Lower leg skin (tissue), 4 donors: ENCODE results near the gene CEP85. TPM values are rescaled to one million over a fixed set of nuclear protein-coding genes. Genes with fewer than 3 reads are reported as not detected.

ENCODE experiments used
- DNase-seq, 2 donors: peaks; one replicate each; pipeline ENCODE4 v3.0.0-alpha.2; 2019; ENCODE audit warnings: low spot score in 2 of 2
- H3K4me3 ChIP-seq: fragments of 200-600 bp; sonication (generic); 2 replicates; pipeline ENCODE4 v1.5.1; 2017; ENCODE audit warnings: mild to moderate bottlenecking, low read depth; ENCODE audit not compliant: poor library complexity, severe bottlenecking
- POLR2A ChIP-seq, 2 donors: fragments of 450-650 bp; IDR thresholded peaks; one replicate each; pipeline ENCODE4 v1.6.1; 2016 to 2017; ENCODE audit warnings: antibody characterized with exemption in 2 of 2, mild to moderate bottlenecking in 1 of 2, moderate library complexity in 1 of 2
- WGBS, 2 donors: methylation state at CpG; one replicate each; pipeline ENCODE4 v1.1.5; 2018; 5-methylcytosine and 5-hydroxymethylcytosine counted together
- intact Hi-C: fragments of 100-400 bp; cut with DNase I; formaldehyde crosslinking; loops from one replicate; pipeline ENCODE4 v1.15.0; 2023; ENCODE audit warnings: low total_unique reads
- total RNA-seq, 4 donors: library from RNA; depleted of rRNA; stranded (reverse); fragments of >200 nt; gene quantifications; one replicate each; pipeline ENCODE4 v1.1.0, GENCODE V29; 2016
- TF ChIP-seq, protein P1 (sequence below), 3 donors: fragments of 450-650 bp; IDR thresholded peaks; one replicate each; pipeline ENCODE4 v1.5.1; 2016; ENCODE audit warnings: antibody characterized with exemption in 3 of 3, mild to moderate bottlenecking in 3 of 3, moderate library complexity in 2 of 3

CEP85 gene
- total RNA-seq, 4 donors from 2014 or later: 13.0 to 17.2 (median 14.1) TPM

DNA sequence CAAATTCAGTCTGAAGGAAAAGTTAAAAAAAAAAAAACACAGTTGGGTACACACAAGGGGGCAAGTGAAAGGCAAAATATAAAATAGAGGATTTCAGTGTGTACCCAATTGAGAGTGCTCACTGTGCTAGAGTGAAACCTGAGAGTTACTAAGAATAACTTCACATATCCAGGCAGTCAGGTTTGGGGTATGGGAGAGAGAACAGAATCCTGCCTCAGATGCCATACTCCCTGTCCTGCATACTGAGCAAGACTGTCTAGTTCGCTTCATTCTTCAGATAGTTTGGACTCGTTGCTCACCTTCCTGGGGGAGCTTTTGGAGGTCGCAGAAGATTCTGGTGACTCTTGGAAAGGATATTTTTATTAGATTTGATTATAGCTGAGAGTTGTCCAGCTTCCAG lies 20.4 kb downstream of the CEP85 start:
- DNase-seq: no peak
- no peak overlapping the region for H3K4me3 ChIP-seq
- intact Hi-C loops: loop anchor here (10.0 kb wide), 1 partner anchor 210 kb away; the partner anchor contains the start of gene SLC30A2
- 91 to 98% methylated on average over 3 of the region's 3 CpGs for WGBS, 2 donors
- TF ChIP-seq, protein P1, sequence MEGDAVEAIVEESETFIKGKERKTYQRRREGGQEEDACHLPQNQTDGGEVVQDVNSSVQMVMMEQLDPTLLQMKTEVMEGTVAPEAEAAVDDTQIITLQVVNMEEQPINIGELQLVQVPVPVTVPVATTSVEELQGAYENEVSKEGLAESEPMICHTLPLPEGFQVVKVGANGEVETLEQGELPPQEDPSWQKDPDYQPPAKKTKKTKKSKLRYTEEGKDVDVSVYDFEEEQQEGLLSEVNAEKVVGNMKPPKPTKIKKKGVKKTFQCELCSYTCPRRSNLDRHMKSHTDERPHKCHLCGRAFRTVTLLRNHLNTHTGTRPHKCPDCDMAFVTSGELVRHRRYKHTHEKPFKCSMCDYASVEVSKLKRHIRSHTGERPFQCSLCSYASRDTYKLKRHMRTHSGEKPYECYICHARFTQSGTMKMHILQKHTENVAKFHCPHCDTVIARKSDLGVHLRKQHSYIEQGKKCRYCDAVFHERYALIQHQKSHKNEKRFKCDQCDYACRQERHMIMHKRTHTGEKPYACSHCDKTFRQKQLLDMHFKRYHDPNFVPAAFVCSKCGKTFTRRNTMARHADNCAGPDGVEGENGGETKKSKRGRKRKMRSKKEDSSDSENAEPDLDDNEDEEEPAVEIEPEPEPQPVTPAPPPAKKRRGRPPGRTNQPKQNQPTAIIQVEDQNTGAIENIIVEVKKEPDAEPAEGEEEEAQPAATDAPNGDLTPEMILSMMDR (IDR thresholded peaks at IDR 0.05): no peak
- TF ChIP-seq POLR2A (IDR thresholded peaks at IDR 0.05): no peak

DNA sequence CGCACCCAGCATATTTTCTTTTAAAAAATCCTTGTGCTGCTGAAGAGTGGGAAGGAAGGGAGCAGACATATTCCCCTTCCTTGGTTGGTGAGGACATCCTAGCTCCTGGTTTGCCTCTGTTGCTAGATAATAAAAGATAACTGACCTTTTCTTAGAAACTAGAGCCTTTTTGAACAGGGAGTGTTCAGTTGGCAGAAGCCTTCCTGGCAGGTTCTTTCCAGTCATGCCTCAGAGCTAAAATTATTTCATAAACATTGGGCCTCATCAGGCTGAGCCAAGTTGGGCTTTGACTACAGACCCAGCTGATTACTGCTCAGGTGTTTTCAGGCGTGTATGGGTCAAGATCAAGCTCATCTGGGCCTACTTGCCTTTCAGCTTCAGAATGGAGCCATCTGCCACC lies 23.2 kb downstream of the CEP85 start:
- intact Hi-C loops: loop anchor here (10.0 kb wide), 1 partner anchor 212 kb away; the partner anchor contains the start of gene SLC30A2
- TF ChIP-seq, protein P1 (IDR thresholded peaks at IDR 0.05): no peak

DNA sequence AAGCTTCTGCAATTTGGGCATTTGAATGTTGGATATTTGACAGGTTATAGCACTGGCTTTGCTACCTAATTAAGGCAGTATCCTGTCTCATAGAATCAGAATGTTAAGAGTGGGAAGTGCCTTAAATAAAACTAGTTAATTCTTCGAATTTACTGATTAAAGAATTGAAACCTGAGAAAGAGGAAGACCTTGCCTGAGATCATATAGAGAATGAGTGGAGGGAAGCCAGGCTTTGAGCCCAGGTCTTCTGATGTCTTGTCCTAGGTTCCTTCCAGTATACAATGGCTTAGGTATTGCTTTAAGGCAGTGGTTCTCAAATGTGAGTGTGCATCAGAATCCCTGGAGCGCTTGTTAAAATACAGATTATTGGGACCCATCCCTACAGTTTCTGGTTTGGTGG lies 25.0 kb downstream of the CEP85 start:
- WGBS, 2 donors: 85 to 90% methylated on average over 2 of the region's 2 CpGs
- TF ChIP-seq, protein P1 (IDR thresholded peaks at IDR 0.05): no peak
- TF ChIP-seq POLR2A (IDR thresholded peaks at IDR 0.05): no peak
- no peak overlapping the region for H3K4me3 ChIP-seq
- no peak for DNase-seq
- intact Hi-C loops: loop anchor here (10.0 kb wide), 1 partner anchor 214 kb away; the partner anchor contains the start of gene SLC30A2

More for the DNA sequence above, 23.2 kb downstream of the CEP85 start:
- H3K4me3 ChIP-seq: no peak overlapping the region
- WGBS, 2 donors: 76 to 87% methylated on average over 2 of the region's 2 CpGs
- DNase-seq: no peak

DNA sequence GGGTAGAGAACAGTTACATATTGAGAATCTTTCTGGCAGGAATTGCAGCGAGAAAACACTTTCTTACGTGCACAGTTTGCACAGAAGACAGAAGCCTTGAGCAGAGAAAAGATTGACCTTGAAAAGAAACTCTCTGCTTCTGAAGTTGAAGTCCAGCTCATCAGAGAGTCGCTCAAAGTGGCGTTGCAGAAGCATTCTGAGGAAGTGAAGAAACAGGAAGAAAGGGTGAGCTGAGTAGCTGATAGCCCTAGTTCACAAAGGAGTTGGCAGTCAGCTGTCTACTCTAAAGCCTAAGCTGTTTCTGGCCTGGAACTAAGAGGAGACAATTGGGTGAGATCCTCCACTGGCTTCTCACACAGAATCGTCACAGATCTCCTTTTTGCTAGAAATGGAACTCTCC lies 25.6 kb downstream of the CEP85 start:
- H3K4me3 ChIP-seq: no peak overlapping the region
- TF ChIP-seq, protein P1 (IDR thresholded peaks at IDR 0.05): no peak
- TF ChIP-seq POLR2A (IDR thresholded peaks at IDR 0.05): no peak
- intact Hi-C loops: loop anchor here (10.0 kb wide), 1 partner anchor 215 kb away; the partner anchor contains the start of gene SLC30A2
- DNase-seq: no peak
- WGBS, 2 donors: 87 to 88% methylated on average over 5 of the region's 5 CpGs

DNA sequence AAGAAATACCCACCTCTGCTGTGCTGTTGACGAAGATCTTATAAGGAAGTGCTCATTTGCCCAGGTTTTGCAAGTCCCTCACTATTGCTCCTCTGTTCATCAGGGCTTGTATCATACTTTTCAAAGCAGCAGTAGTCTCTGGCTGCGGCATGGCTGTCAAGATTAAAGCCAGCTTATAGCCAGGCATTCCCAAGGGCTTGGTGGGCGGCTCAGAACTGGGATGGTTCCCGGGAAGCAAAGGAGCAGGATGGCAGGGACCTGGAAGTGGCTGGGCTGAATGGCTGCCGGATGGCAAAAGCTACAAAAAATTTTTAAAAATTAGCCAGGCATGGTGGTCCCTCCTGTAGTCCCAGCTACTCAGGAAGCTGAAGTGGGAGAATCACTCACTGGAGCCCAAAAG lies 29.2 kb downstream of the CEP85 start:
- TF ChIP-seq, protein P1 (IDR thresholded peaks at IDR 0.05): no peak
- no peak for TF ChIP-seq POLR2A (IDR thresholded peaks at IDR 0.05)
- no peak for DNase-seq
- intact Hi-C loops: no loop called here
- H3K4me3 ChIP-seq: no peak overlapping the region
- WGBS, 2 donors: 90 to 92% methylated on average over 5 of the region's 5 CpGs

DNA sequence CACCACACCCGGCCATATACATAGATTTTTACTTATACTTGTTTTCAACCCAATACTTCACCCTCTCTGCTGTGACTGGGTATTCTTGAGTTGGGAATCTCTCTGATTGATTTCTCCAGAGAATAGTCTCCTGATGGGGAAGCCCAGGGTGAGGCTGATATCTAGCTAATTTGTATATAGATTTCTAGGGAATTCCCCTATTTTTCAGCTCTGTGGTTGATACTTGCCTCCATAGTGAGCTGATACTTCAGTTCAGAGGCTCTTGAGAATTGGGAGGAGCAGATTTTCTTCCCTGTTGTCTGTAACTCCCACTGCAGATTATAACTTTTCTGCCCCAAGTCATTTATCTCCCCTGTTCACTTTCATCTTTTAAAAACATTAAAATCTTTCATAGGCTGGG lies 31.4 kb downstream of the CEP85 start:
- no peak for DNase-seq
- 95 to 100% methylated on average over 1 of the region's 1 CpG for WGBS, 2 donors
- H3K4me3 ChIP-seq: no peak overlapping the region
- intact Hi-C loops: no loop called here
- TF ChIP-seq POLR2A (IDR thresholded peaks at IDR 0.05): no peak
- TF ChIP-seq, protein P1 (IDR thresholded peaks at IDR 0.05): no peak
